NCI-H2107 treated with DMSO at 0.1 percent for 48 hours (cell line): ENCODE measurements around the gene SHC1.
A peak's percentile ranks its signal among the peaks of the same experiment; 100 is the strongest.

Experiments
- DNase-seq: peaks from one replicate; lab custom pipeline; 2025; ENCODE audit not compliant: unreplicated experiment; lab: John Stamatoyannopoulos, UW

Gene SHC1, protein sequence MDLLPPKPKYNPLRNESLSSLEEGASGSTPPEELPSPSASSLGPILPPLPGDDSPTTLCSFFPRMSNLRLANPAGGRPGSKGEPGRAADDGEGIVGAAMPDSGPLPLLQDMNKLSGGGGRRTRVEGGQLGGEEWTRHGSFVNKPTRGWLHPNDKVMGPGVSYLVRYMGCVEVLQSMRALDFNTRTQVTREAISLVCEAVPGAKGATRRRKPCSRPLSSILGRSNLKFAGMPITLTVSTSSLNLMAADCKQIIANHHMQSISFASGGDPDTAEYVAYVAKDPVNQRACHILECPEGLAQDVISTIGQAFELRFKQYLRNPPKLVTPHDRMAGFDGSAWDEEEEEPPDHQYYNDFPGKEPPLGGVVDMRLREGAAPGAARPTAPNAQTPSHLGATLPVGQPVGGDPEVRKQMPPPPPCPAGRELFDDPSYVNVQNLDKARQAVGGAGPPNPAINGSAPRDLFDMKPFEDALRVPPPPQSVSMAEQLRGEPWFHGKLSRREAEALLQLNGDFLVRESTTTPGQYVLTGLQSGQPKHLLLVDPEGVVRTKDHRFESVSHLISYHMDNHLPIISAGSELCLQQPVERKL

GRCh38 chr1:154970631-154971340 lies at the start of gene SHC1:
Gene SHC1 (minus strand): TSS chr1:154970747. CDS start chr1:154970526, 221 bp downstream.
- DNase-seq = no peak

DNA sequence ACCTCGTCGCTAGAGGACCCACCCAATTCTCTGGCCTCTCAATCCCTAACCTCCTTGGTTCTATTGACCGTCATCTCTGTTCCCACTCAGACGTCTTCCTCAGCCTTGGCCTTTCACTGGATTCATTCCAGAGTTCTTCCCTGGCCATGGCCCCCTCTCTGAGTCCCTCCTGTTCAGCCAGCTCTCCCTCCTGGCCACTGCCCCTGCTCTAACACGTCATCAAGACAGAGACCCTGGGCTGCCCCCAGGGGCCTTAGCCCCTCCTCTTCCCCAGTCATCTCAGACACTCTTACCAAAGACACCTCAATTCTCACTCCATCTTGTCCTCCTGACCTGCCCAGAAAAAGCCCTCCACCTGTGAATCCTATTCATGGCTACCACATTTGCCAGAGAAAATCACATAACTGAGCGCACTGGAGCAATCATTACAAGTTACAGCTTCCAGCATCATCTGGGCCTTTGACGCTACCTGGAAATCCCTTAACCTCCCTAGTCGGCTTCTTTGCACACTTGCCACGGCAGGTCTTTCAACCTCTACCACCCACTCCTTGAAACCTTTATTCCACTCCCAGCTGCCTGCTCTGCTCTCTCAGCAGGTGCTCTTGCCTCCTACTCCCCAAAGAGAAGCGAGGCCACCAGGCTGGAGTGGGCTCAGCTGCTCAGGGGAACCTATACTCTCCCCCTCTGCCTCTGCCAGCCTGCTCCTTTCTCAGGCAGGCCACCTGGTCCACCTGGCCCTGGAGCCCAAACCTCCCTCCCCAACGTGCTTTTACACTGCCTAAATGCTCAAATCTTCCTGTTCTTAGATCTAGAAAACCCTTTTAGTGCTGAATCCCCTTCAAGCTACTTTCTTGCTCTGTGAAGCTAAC lies 49.1 kb upstream of the SHC1 start:
- DNase-seq = peak; percentile 64

- DNase-seq = no peak
Measured at GRCh38 chr1:155018617-155019348, 48.2 kb upstream of the SHC1 start.

GRCh38 chr1:155017946-155018316 lies 47.4 kb upstream of the SHC1 start:
- no peak for DNase-seq

DNA sequence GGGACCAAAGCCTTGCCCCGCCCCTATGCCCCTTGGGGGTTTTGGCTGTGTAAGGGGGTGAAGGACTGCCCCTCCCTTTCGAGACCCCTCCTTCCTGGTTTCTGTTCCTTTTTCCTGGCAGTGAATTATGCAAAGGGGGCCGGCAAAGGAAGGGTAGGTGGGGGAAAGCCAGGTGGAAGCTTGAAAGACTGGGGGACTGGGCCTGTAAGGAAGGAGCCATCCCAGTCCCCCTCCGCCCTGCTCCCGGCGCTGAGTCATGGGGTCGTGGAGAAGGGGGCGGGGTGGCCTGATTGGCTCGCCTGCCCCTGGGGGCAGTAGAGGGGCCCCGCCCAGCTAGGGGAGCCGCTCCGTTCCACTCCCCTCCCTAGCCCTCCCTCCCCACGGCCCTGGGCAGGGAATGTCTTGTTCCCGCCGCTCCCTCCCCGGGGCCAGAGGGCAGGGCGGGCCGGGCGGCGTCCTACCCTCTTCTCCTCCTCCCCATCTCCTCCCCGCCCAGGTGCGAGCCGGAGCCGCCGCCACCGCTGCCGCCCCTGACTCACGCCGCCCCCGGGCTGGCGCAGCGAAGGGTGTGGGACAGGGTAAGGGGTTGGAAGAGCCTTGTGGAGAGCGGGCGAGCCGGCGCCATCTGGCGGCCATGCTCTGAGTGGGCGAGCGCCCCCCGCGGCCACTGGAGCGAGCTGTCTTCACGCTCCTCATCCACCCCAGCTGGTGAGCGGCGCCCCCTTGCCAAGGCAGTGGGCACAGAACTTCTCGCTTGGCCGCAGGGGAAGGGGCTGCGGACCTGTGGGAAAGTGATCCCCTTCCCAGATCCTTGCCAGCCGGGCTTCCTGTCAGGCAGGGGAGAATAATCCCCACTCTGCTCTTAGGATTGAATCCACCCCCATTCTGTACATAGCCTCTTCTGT lies 46.7 kb upstream of the SHC1 start:
- DNase-seq = peak; percentile 59

- DNase-seq = no peak
Measured at GRCh38 chr1:155016231-155016831, 45.8 kb upstream of the SHC1 start.

DNA sequence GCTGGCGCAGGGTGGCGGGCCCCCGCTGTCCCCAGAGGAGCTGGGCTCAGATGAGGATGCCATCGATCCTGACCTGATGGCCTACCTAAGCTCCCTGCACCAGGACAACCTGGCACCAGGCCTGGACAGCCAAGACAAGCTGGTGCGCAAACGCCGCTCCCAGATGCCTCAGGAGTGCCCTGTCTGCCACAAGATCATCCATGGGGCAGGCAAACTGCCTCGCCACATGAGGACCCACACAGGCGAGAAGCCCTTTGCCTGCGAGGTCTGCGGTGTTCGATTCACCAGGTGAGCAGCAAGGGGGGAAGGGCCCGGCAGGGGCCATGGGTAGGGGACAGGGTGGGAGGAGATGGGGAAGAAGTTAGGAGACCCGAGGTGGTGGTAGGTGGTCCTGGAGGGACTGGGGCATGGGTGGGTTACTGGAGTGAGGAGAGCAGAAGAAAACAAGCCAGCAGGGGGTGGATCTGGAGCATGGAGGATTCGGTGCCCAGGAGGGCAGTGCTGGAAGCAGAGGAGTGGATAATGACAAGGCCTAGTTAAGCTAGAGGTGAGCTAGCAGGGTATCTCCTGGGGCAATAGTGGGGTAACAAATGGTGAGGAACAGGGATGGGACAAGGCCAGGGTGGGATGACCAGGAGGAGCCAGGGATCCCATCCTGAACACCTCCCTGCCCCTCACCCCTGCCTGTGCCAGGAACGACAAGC lies 45.1 kb upstream of the SHC1 start:
- DNase-seq = no peak

DNA sequence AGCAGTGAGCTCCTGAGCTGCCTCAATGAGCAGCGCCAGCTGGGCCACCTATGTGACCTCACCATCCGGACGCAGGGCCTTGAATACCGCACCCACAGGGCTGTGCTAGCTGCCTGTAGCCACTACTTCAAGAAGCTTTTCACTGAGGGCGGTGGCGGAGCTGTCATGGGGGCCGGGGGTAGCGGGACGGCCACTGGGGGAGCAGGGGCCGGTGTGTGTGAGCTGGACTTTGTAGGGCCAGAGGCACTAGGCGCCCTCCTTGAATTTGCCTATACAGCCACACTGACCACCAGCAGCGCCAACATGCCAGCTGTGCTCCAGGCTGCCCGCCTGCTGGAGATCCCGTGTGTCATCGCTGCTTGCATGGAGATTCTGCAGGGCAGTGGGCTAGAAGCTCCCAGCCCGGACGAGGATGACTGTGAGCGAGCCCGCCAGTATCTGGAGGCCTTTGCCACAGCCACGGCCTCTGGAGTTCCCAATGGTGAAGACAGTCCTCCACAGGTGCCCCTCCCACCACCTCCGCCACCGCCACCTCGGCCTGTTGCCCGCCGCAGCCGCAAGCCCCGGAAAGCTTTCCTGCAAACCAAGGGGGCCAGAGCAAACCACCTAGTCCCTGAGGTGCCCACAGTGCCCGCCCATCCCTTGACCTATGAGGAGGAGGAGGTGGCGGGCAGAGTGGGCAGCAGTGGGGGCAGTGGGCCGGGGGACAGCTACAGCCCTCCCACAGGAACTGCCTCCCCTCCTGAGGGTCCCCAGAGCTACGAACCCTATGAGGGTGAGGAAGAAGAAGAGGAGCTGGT lies 44.4 kb upstream of the SHC1 start:
- DNase-seq = no peak

DNA sequence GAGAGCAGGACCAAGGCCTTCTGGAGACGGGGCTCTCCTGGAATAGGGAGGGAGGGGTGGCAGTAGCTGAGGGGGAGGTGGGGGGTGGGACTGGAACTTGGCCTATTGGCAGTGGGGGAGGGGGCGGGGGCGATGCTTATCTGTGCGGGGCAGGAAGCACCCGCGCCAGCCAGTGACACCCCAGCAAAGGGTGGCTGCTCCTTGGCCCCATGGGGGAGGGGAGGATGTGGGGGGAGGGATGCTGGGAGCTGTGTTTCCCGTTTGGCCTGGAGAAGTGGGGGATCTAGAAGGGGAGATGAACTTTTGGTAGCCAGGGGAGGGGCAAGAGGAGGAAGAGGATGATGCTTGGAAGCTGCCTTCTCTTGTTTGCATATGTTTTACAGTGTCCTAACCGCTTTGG lies 43.1 kb upstream of the SHC1 start:
- no peak for DNase-seq

GRCh38 chr1:155012776-155013602 lies 42.4 kb upstream of the SHC1 start:
- no peak for DNase-seq

DNA sequence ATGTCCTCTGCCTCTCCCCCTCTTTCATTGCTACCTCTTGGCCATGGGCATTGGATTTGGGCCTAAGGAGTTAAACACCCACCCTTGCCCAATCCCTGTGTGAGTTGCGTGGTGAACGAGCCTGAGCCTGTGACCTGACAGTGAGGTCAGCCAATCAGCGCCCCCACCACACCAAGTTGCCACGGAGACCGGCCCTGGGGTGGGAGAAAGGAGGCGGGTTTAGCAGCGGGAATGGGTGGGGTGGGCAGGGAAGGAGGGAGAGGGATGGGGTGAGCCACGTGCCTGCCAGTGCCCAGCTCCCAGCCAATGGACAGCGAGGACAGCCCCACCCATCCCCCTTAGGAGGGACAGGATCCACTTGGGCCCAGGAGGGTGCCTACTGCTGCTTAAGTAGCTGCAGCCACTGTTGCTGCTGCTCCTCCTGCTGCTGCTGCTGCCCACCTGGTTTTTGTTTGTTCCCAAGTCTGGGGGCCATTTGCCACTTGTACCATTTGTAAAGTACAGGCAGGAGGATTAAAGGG lies 41.5 kb upstream of the SHC1 start:
- DNase-seq = peak; percentile 61

DNA sequence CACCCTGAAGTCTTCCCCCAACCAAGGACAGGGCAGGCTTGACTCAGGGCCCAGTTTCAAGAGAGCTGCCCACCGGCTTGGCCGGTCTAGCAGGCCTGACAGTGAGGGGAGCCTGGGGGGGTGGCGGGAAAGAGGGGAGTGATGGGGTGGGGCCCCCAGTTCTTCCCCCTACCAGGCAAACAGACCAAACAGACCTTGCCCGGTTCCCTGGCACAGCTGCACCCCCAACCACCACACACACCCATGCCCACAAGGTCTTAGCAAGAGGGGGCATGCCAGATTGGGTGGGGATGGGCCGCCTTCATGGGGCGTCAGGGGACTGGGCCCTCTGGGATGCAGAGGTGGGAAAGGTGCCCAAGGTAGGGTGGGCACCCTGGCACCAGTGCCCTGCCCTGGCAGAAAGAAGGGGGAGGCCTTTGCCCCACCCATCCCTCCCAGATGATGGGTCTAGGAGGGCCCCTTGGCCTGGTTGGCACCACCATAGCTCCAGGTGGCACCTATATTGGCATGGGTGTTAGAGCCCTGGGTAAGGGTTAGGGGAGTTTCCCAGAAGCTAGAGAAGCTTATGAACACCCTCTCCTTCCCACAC lies 41.0 kb upstream of the SHC1 start:
- no peak for DNase-seq

DNA sequence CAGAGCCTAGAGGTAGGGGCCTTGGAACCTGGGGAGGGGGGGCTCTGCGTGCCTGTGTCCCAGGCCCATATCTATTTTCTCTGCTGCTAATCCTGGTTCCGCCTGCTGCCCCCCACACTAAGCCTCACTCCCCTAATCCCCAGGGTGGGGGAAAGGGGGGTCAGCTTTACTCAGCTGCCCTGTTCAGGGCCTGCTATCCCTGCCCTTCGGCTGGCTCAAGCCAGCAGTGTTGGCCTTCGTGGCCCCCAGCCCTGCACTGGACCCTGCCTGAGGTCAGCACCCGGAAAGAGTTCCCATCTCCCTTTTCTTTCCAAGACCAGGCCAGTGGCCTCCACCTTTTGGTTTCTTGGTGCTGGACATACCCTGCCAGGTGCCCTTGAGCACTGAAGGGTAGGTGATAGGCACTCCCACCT lies 40.5 kb upstream of the SHC1 start:
- DNase-seq = no peak

- no peak for DNase-seq
Measured at GRCh38 chr1:155010211-155010918, 39.8 kb upstream of the SHC1 start.

DNA sequence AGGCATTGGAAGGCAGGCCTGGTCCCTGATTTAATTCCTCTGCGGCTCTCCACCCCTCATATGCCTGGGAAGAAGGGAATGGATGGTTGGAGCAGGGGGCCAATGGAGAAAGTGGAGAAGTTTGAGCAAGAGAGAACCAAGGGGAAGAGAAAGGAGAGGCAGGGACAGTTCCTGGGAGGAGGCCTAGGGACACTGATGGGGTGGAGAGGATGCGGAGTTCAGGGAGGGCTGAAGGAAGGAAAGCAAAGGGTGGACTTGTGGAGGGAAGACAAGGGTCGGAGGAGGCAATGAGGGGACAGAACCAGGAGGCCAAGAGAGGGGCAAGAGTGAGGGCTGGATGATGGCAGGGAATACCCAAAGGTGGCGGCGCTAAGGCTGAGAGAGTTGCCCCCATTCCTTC lies 39.2 kb upstream of the SHC1 start:
- DNase-seq = no peak
